ENCODE measurements around the gene PSKH1.

GRCh38 chr16:67944690-67945391, 51.8 kb downstream of the PSKH1 start:
- no peak for TF ChIP-seq CTCF (IDR thresholded peaks at IDR 0.05; ENCODE audit: poor library complexity)
- no peak for TF ChIP-seq EZH2 (IDR thresholded peaks at IDR 0.05; ENCODE audit: borderline replicate concordance)
